SU-DHL-6 (cell line): Measurements from ENCODE around the gene ACAA2.

ENCODE experiments used
- EZH2phosphoT487 ChIP-seq: fragments of 200-600 bp; sonication (generic), shearing (Covaris generic); conservative IDR thresholded peaks from 2 replicates; pipeline ENCODE4 v1.6.1; 2018; ENCODE audit warnings: mild to moderate bottlenecking, antibody characterized with exemption, low read length, moderate library complexity, mixed read lengths
- TF ChIP-seq, protein P1 (sequence below): fragments of 200-600 bp; sonication (generic); IDR thresholded peaks from one replicate; pipeline ENCODE4 v1.5.1; 2017; ENCODE audit warnings: antibody characterized with exemption, mild to moderate bottlenecking, low read length, moderate library complexity; ENCODE audit not compliant: insufficient read depth, poor library complexity, severe bottlenecking

DNA sequence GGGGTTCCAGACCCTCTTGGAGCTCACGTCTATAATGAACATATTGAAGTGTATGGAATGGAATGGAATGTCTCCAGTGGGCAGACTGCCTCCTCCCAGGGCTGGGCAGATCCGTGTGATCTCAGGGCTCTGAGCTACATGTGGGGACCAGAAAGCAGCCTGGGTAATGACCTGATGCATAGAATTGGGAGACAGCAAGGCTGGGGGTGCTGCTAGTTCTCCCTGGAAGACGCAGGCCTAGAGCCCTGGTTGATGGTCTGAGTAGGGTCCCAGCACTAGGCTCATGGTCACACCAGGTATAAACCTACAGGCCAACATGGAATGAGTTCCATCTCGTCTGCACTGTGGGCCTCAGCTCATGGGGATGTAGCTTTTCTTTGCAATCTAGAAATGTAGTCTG, 46.7 kb downstream of the ACAA2 start:
- TF ChIP-seq EZH2phosphoT487, result no peak
- TF ChIP-seq, protein P1, sequence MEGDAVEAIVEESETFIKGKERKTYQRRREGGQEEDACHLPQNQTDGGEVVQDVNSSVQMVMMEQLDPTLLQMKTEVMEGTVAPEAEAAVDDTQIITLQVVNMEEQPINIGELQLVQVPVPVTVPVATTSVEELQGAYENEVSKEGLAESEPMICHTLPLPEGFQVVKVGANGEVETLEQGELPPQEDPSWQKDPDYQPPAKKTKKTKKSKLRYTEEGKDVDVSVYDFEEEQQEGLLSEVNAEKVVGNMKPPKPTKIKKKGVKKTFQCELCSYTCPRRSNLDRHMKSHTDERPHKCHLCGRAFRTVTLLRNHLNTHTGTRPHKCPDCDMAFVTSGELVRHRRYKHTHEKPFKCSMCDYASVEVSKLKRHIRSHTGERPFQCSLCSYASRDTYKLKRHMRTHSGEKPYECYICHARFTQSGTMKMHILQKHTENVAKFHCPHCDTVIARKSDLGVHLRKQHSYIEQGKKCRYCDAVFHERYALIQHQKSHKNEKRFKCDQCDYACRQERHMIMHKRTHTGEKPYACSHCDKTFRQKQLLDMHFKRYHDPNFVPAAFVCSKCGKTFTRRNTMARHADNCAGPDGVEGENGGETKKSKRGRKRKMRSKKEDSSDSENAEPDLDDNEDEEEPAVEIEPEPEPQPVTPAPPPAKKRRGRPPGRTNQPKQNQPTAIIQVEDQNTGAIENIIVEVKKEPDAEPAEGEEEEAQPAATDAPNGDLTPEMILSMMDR, result no peak
